Fibroblast of lung (primary cell): Measurements from ENCODE around the gene HAND1. TPM values are rescaled to one million over a fixed set of nuclear protein-coding genes. Genes with fewer than 3 reads are reported as not detected.

ENCODE experiments used
- DNase-seq, 2 donors: peaks; one replicate each; pipeline versions ENCODE4 v3.0.0 to v3.0.0-alpha.2; 2010; ENCODE audit warnings: low read depth in 2 of 2
- H2AFZ ChIP-seq: 2 replicates; pipeline ENCODE4 v1.5.1; 2012; ENCODE audit warnings: low read length, control low read depth, inconsistent platforms
- H3K27ac ChIP-seq: 2 replicates; pipeline ENCODE4 v1.5.1; 2011; ENCODE audit warnings: low read length, control low read depth; ENCODE audit not compliant: insufficient read depth
- H3K27me3 ChIP-seq: 2 replicates; pipeline ENCODE4 v1.5.1; 2011; ENCODE audit warnings: mild to moderate bottlenecking, low read length; ENCODE audit not compliant: control insufficient read depth, insufficient read depth
- H3K36me3 ChIP-seq: 2 replicates; pipeline ENCODE4 v1.5.1; 2011; ENCODE audit warnings: low read length; ENCODE audit not compliant: control insufficient read depth, insufficient read depth
- H3K4me1 ChIP-seq: 2 replicates; pipeline ENCODE4 v1.5.1; 2011; ENCODE audit warnings: low read length; ENCODE audit not compliant: control insufficient read depth, insufficient read depth; ENCODE audit errors: extremely low read depth
- H3K4me2 ChIP-seq: 2 replicates; pipeline ENCODE4 v1.5.1; 2011; ENCODE audit warnings: low read length, control low read depth; ENCODE audit not compliant: insufficient read depth; ENCODE audit errors: extremely low read depth
- H3K4me3 ChIP-seq, 4 experiments: fragments of 200-600 bp in 1 of 4; sonication (generic) in 1 of 4; replicated peaks in 1 of 4; 2 replicates each; pipeline ENCODE4 v1.5.1; 2011 to 2016; ENCODE audit warnings: low read length in 4 of 4, low read depth in 3 of 4, mild to moderate bottlenecking in 3 of 4, control low read depth in 2 of 4, inconsistent platforms in 1 of 4, mixed read lengths in 1 of 4; ENCODE audit not compliant: insufficient read depth in 1 of 4; ENCODE audit errors: control extremely low read depth in 1 of 4
- H3K79me2 ChIP-seq: 2 replicates; pipeline ENCODE4 v1.5.1; 2012; ENCODE audit warnings: mild to moderate bottlenecking, low read length, inconsistent platforms; ENCODE audit not compliant: control insufficient read depth, insufficient read depth
- H3K9ac ChIP-seq: 2 replicates; pipeline ENCODE4 v1.5.1; 2011; ENCODE audit warnings: mild to moderate bottlenecking, low read length, control low read depth; ENCODE audit not compliant: insufficient read depth
- H3K9me3 ChIP-seq: 2 replicates; pipeline ENCODE4 v1.5.1; 2012; ENCODE audit warnings: low read depth, low read length; ENCODE audit not compliant: control insufficient read depth, insufficient read depth
- H4K20me1 ChIP-seq: 2 replicates; pipeline ENCODE4 v1.5.1; 2011; ENCODE audit warnings: low read length; ENCODE audit not compliant: control insufficient read depth, insufficient read depth; ENCODE audit errors: extremely low read depth
- CTCF ChIP-seq, 2 donors: IDR thresholded peaks in 1 of 2; conservative IDR thresholded peaks in 1 of 2; 1 replicate in 1 of 2; 2 replicates in 1 of 2; pipeline ENCODE4 v1.5.1; 2011 to 2012; ENCODE audit warnings: low read length in 2 of 2, control low read depth in 1 of 2, inconsistent platforms in 1 of 2, low read depth in 1 of 2, mild to moderate bottlenecking in 1 of 2
- EZH2 ChIP-seq: IDR thresholded peaks from 2 replicates; pipeline ENCODE4 v1.5.1; 2012; ENCODE audit warnings: low read length, control low read depth, mild to moderate bottlenecking; ENCODE audit errors: missing control alignments
- polyA plus RNA-seq, 2 donors: library from polyadenylated mRNA; depleted of rRNA in 1 of 2; stranded (reverse) in 1 of 2; unstranded in 1 of 2; fragments of >200 nt; gene quantifications; 2 replicates each; pipeline ENCODE4 v1.2.1, GENCODE V29; 2011 to 2012; ENCODE audit warnings: missing spikeins in 1 of 2
- total RNA-seq: library from RNA; depleted of rRNA; stranded (reverse); fragments of >200 nt; gene quantifications from 2 replicates; pipeline ENCODE4 v1.2.1, GENCODE V29; 2014

The HAND1 gene
- total and polyA plus RNA-seq, 2 donors (not counting 1 experiment from before 2014, with no cell fraction given), result not detected

- Histone ChIP-seq H2AFZ (no peak overlapping the region), H3K79me2 (no peaks in the 10 kb centered on the region), H3K27me3 (peaks cover 97% of the 10 kb centered on the region), H3K9me3 (no peaks in the 10 kb centered on the region), H3K36me3 (no peaks in the 10 kb centered on the region), H3K4me3 (no peak overlapping the region), H3K27ac (no peak overlapping the region), H4K20me1 (no peaks in the 10 kb centered on the region), H3K4me2 (no peak overlapping the region), H3K4me1 (no peaks in the 10 kb centered on the region), H3K9ac (no peak overlapping the region)
- TF ChIP-seq CTCF (conservative IDR thresholded peaks at IDR 0.05 in 1 of 2, IDR thresholded peaks at IDR 0.05 in 1 of 2; ENCODE audit: low read depth in 1 of 2, low read length in 2 of 2) (no peak), EZH2 (peak; percentile 91)
- DNase-seq, result no peak
Measured at GRCh38 chr5:154479944-154480750, 2.1 kb upstream of the HAND1 start.

GRCh38 chr5:154479160-154479943 lies 1.3 kb upstream of the HAND1 start:
- Histone ChIP-seq H3K9ac (no peak overlapping the region), H3K36me3 (no peaks in the 10 kb centered on the region), H3K27ac (no peak overlapping the region), H4K20me1 (no peaks in the 10 kb centered on the region), H3K4me2 (no peak overlapping the region), H3K4me3 (no peak overlapping the region), H2AFZ (no peak overlapping the region), H3K4me1 (no peaks in the 10 kb centered on the region), H3K27me3 (peaks cover 97% of the 10 kb centered on the region), H3K9me3 (no peaks in the 10 kb centered on the region), H3K79me2 (no peaks in the 10 kb centered on the region)
- no peak for DNase-seq
- TF ChIP-seq EZH2, result peak; percentile 95
- no peak for TF ChIP-seq CTCF (conservative IDR thresholded peaks at IDR 0.05 in 1 of 2, IDR thresholded peaks at IDR 0.05 in 1 of 2; ENCODE audit: low read depth in 1 of 2, low read length in 2 of 2)

GRCh38 chr5:154478752-154479159 lies 729 bp upstream of the HAND1 start:
- no peak overlapping the region for H3K27ac ChIP-seq
- no peaks in the 10 kb centered on the region for H4K20me1 ChIP-seq
- DNase-seq, result no peak
- peaks cover 97% of the 10 kb centered on the region for H3K27me3 ChIP-seq
- no peaks in the 10 kb centered on the region for H3K9me3 ChIP-seq
- H3K9ac ChIP-seq, result no peak overlapping the region
- no peaks in the 10 kb centered on the region for H3K79me2 ChIP-seq
- no peaks in the 10 kb centered on the region for H3K4me1 ChIP-seq
- no peak overlapping the region for H3K4me3 ChIP-seq
- no peak for TF ChIP-seq CTCF (conservative IDR thresholded peaks at IDR 0.05 in 1 of 2, IDR thresholded peaks at IDR 0.05 in 1 of 2; ENCODE audit: low read depth in 1 of 2, low read length in 2 of 2)
- no peak for TF ChIP-seq EZH2
- H3K36me3 ChIP-seq, result no peaks in the 10 kb centered on the region
- H3K4me2 ChIP-seq, result no peak overlapping the region
- no peak overlapping the region for H2AFZ ChIP-seq
